Mammary epithelial cell (primary cell): Measurements from ENCODE around the gene SPNS3.

Source experiments
- CTCF ChIP-seq, 2 donors: IDR thresholded peaks in 1 of 2; conservative IDR thresholded peaks in 1 of 2; 2 replicates each; pipeline ENCODE4 v1.5.1; 2011 to 2012; ENCODE audit warnings: inconsistent platforms in 2 of 2, low read length in 2 of 2, mild to moderate bottlenecking in 2 of 2, control low read depth in 1 of 2, low read depth in 1 of 2; ENCODE audit not compliant: insufficient read depth in 1 of 2; ENCODE audit errors: extremely low read depth in 1 of 2
- EZH2 ChIP-seq: IDR thresholded peaks from 2 replicates; pipeline ENCODE4 v1.6.1; 2012; ENCODE audit warnings: low read length, inconsistent platforms, borderline replicate concordance

GRCh38 chr17:4465786-4466185, 32.0 kb downstream of the SPNS3 start:
- TF ChIP-seq EZH2 = no peak
- no peak for TF ChIP-seq CTCF (conservative IDR thresholded peaks at IDR 0.05 in 1 of 2, IDR thresholded peaks at IDR 0.05 in 1 of 2; ENCODE audit: extremely low read depth in 1 of 2, insufficient read depth in 1 of 2, low read depth in 1 of 2, low read length in 2 of 2)
